ENCODE data around the gene DECR2.
A peak's percentile ranks its signal among the peaks of the same experiment; 100 is the strongest.

The DECR2 gene, protein sequence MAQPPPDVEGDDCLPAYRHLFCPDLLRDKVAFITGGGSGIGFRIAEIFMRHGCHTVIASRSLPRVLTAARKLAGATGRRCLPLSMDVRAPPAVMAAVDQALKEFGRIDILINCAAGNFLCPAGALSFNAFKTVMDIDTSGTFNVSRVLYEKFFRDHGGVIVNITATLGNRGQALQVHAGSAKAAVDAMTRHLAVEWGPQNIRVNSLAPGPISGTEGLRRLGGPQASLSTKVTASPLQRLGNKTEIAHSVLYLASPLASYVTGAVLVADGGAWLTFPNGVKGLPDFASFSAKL

DNA sequence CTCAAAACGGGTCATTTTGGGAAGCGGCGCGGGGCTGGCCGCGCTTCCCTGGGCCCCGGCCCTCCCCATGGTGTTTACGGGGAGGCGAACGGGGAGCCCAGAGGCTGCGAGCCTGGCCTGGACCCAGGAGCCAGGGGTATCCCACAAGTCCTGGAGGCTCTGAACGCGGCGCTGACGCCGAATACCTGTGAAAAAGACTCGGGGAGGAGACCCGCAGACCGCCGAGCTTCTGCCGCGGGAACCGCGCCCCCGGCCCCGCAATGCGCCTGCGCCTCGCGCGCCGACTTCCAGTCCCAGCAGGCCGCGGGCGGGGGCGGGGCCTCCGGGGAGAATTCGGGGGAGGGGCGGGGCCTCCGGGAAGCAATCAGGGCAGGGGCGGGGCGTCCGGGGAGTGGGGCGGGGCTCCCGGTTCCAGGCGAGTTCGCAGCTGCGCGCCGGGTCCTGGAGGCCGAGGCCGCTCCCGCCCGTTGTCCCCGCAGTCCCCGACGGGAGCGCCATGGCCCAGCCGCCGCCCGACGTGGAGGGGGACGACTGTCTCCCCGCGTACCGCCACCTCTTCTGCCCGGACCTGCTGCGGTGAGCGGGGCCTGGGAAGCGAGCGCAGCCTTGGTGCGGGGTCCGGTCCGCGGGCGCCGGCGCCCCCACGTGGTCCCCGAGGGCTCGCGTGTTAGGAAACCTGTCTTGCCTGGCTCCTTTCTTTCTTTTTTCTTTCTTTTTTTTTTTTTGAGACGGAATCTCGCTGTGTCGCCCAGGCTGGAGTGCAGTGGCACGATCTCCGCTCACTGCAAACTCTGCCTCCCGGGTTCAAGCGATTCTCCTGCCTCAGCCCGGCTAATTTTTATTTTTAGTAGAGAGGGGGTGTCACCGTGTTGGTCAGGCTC, at the start of gene DECR2:
TSS of gene DECR2 (plus strand) at position 418 of the 881 bp plus-strand sequence. CDS start at position 497, 79 bp downstream.
- peak within 1 kb of the TSS; percentile 87 for H3K4me3 ChIP-seq (ENCODE audit: low read depth, low read length)
- peak within 1 kb of the TSS; percentile 73 for H3K27ac ChIP-seq
- peaks cover 4% of the 10 kb centered on the region for H3K4me1 ChIP-seq
- no peaks in the 10 kb centered on the region for H3K27me3 ChIP-seq (ENCODE audit: control insufficient read depth, insufficient read depth, low read length)
- H3K36me3 ChIP-seq (ENCODE audit: control insufficient read depth, insufficient read depth, low read length), result no peaks in the 10 kb centered on the region
- H3K9ac ChIP-seq, result peak within 1 kb of the TSS; percentile 81
- H3K9me3 ChIP-seq (ENCODE audit: control insufficient read depth, low read length), result no peaks in the 10 kb centered on the region
- peak within 1 kb of the TSS; percentile 91 for H3K4me2 ChIP-seq (ENCODE audit: low read length)
- H2AFZ ChIP-seq, result peak within 1 kb of the TSS; percentile 95
- peaks cover 2% of the 10 kb centered on the region for H3K79me2 ChIP-seq
- TF ChIP-seq, protein P1, sequence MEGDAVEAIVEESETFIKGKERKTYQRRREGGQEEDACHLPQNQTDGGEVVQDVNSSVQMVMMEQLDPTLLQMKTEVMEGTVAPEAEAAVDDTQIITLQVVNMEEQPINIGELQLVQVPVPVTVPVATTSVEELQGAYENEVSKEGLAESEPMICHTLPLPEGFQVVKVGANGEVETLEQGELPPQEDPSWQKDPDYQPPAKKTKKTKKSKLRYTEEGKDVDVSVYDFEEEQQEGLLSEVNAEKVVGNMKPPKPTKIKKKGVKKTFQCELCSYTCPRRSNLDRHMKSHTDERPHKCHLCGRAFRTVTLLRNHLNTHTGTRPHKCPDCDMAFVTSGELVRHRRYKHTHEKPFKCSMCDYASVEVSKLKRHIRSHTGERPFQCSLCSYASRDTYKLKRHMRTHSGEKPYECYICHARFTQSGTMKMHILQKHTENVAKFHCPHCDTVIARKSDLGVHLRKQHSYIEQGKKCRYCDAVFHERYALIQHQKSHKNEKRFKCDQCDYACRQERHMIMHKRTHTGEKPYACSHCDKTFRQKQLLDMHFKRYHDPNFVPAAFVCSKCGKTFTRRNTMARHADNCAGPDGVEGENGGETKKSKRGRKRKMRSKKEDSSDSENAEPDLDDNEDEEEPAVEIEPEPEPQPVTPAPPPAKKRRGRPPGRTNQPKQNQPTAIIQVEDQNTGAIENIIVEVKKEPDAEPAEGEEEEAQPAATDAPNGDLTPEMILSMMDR (IDR thresholded peaks at IDR 0.05), result peak; percentile 62

DNA sequence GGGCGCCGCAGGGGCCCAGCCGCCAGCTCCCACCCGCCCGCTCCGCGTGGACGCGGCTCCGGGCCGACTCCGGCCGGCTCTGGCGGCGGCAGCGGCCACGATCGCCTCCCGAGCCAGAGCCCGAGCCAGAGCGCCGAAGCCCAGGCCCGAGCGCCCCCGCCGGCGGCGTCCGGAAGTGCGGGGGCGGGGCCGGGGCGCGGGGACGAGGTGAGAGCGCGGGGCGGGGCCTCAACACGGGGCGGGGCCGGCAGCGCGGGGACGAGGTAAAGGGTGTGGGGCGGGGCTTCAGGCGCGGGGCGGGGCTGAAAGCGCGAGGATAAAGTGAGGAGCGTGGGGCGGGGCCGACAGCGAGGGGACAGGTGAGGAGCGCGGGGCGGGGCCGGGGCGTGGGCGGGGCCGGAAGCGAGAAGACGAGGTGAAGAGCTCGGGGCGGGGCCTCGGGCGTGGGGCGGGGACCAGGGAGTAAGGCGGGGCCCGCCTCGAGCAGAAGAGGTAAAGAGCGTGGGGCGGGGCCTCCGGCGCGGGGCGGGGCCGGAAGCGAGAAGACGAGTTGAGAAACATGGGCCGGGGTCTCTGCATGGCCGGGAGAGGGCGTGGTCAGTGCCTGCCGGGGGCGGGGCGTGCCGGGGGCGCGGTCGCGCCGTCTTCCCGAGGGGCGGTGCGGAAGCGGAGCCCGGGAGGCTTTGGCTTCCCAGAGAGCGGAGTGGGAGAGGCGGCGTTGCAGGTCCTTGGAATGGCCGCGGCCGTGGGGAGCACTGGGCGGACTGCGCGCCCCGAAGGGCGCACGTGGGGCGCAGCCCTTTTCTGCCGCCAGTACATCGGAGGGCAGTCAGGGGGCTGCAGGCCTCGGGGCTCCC, 48.9 kb upstream of the DECR2 start, which contains the start of gene AXIN1:
TSS of gene AXIN1 (minus strand) at position 177 of the 857 bp plus-strand sequence. CDS start 5,698 bp downstream, outside the sequence.
- Histone ChIP-seq H3K4me1 (peaks cover 6% of the 10 kb centered on the region), H3K4me3 (ENCODE audit: low read depth, low read length) (peak within 1 kb of the TSS; percentile 57), H3K4me2 (ENCODE audit: low read length) (peak within 1 kb of the TSS; percentile 86), H3K36me3 (ENCODE audit: control insufficient read depth, insufficient read depth, low read length) (no peaks in the 10 kb centered on the region), H3K9ac (no peak within 1 kb of the TSS), H3K79me2 (peaks cover 13% of the 10 kb centered on the region), H3K27ac (peak within 1 kb of the TSS; percentile 47), H3K27me3 (ENCODE audit: control insufficient read depth, insufficient read depth, low read length) (no peaks in the 10 kb centered on the region), H3K9me3 (ENCODE audit: control insufficient read depth, low read length) (no peaks in the 10 kb centered on the region), H2AFZ (peak within 1 kb of the TSS; percentile 83)
- TF ChIP-seq, protein P1 (IDR thresholded peaks at IDR 0.05), result no peak

DNA sequence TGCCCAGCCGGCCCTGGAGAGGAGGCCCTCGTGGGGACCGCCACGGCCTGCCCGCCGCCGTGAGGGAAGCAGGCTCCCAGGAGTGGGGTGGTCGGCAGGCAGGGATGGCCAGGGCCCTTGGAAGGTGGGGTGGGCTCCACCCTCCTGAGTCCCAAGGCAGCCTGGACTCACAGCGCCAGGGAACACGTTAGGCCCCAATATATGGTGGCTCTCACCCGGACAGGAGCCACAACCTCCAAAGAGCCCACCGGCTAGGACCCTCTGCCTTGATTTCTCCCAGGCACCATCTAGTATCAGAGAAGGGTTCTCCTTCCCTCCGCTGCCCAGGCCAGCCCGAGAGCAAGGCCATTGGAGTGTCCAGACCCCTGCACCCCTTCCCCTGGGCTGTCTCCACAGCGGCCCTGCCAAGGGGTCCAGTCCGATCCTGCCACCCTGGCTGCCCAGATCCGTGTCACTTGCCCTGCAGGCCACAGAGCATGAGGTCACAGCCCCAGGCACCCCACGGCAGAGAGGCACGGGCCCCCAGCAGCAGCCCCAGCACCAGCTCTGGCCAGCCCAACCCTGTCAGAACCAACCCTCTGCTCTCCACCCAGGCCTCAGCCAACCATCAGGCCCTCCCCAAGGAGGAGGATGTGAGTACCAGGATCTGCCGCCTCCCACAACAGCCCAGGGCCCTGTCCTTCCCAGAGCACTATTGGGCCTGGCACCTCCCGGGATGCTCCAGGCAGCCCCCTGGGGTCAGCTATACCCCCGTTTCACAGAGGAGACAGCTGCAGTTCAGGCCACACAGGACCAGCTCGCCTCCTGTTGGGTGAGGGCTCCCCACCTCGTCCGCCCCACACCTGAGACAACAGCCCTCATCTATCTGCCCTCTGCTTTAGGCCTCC, 48.0 kb upstream of the DECR2 start:
- H3K27ac ChIP-seq, result peak overlapping the region; percentile 47
- H3K4me1 ChIP-seq, result peaks cover 6% of the 10 kb centered on the region
- no peak overlapping the region for H3K9ac ChIP-seq
- H3K4me2 ChIP-seq (ENCODE audit: low read length), result peak overlapping the region; percentile 62
- H3K79me2 ChIP-seq, result peaks cover 5% of the 10 kb centered on the region
- TF ChIP-seq, protein P1 (IDR thresholded peaks at IDR 0.05), result no peak
- H3K9me3 ChIP-seq (ENCODE audit: control insufficient read depth, low read length), result no peaks in the 10 kb centered on the region
- no peaks in the 10 kb centered on the region for H3K27me3 ChIP-seq (ENCODE audit: control insufficient read depth, insufficient read depth, low read length)
- H3K4me3 ChIP-seq (ENCODE audit: low read depth, low read length), result peak overlapping the region; percentile 31
- H3K36me3 ChIP-seq (ENCODE audit: control insufficient read depth, insufficient read depth, low read length), result no peaks in the 10 kb centered on the region
- H2AFZ ChIP-seq, result peak overlapping the region; percentile 83

DNA sequence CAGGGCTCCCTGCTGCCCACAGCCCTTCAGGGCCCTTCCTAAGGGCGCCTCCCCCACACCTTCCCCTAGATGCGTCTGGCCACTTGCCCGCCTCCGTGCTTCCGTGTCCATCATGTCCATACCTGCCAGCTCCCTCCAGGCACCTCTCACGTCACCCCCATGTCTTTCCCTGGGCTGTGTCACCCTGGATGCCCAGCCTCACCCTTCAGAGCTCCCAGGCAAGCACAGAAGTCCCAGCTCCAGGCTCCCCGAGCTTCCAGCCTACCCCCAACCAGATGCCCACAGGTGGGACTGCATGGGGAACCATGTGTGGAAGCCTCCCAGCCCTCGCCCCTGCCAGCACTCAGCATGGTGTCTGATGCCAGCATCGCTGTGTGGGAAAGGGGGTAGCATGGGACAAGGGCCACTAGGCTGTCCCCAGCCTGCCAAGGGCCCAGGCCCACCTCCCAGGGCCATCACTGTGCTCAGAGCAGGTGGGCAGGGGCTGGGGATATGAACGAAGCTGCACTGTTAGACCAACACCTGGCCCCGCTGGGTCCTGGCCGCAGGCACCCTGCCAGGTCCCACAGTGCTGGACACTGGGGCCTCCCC, 47.3 kb upstream of the DECR2 start:
- Histone ChIP-seq H3K4me3 (ENCODE audit: low read depth, low read length) (no peak overlapping the region), H2AFZ (no peak overlapping the region), H3K27ac (no peak overlapping the region), H3K4me2 (ENCODE audit: low read length) (no peak overlapping the region), H3K27me3 (ENCODE audit: control insufficient read depth, insufficient read depth, low read length) (no peaks in the 10 kb centered on the region), H3K4me1 (peaks cover 6% of the 10 kb centered on the region), H3K9me3 (ENCODE audit: control insufficient read depth, low read length) (no peaks in the 10 kb centered on the region), H3K9ac (no peak overlapping the region), H3K36me3 (ENCODE audit: control insufficient read depth, insufficient read depth, low read length) (no peaks in the 10 kb centered on the region), H3K79me2 (peaks cover 2% of the 10 kb centered on the region)
- TF ChIP-seq, protein P1 (IDR thresholded peaks at IDR 0.05), result no peak
